Superior temporal gyrus (tissue), 1 donor: Measurements from ENCODE around the gene CENPB.
"Not testable (repeated sequence)": the region's sequence is repeated elsewhere in the genome, so short reads cannot be mapped to it uniquely, and the experiment has no call there.

Source experiments
- DNase-seq: peaks from one replicate; pipeline ENCODE4 v3.0.0-alpha.2; 2016; ENCODE audit errors: extremely low spot score

Gene CENPB

GRCh38 chr20:3786665-3787323 lies at the start of gene CENPB:
Gene CENPB, minus strand, starts transcription at chr20:3786740. Its CDS starts 257 bp downstream, at chr20:3786483.
- DNase-seq, result peak; percentile 84

- DNase-seq, result no peak
Observed at GRCh38 chr20:3836132-3836531, 49.6 kb upstream of the CENPB start.

- DNase-seq, result not testable (repeated sequence)
Observed at GRCh38 chr20:3829891-3830290, 43.4 kb upstream of the CENPB start.

- DNase-seq, result no peak
Observed at GRCh38 chr20:3828798-3829197, 42.3 kb upstream of the CENPB start.

- no peak for DNase-seq
Observed at GRCh38 chr20:3826420-3826819, 39.9 kb upstream of the CENPB start.

GRCh38 chr20:3825526-3825925 lies 39.0 kb upstream of the CENPB start:
- no peak for DNase-seq

- DNase-seq, result no peak
Observed at GRCh38 chr20:3823881-3824280, 37.3 kb upstream of the CENPB start.

- no peak for DNase-seq
Observed at GRCh38 chr20:3821996-3822395, 35.5 kb upstream of the CENPB start.

GRCh38 chr20:3820901-3821727 lies 34.6 kb upstream of the CENPB start:
- no peak for DNase-seq

- DNase-seq, result peak; percentile 98
Observed at GRCh38 chr20:3820048-3820900, 33.7 kb upstream of the CENPB start, which contains the start of gene AP5S1. Gene AP5S1, plus strand, starts transcription at chr20:3820547. Its CDS starts 1,571 bp downstream, at chr20:3822118.

GRCh38 chr20:3819411-3820047 lies 33.0 kb upstream of the CENPB start:
- no peak for DNase-seq

- DNase-seq, result peak; percentile 64
Observed at GRCh38 chr20:3818155-3819151, 31.9 kb upstream of the CENPB start.

- no peak for DNase-seq
Observed at GRCh38 chr20:3815703-3816315, 29.3 kb upstream of the CENPB start.

GRCh38 chr20:3814928-3815495 lies 28.5 kb upstream of the CENPB start:
- no peak for DNase-seq

GRCh38 chr20:3813848-3814581 lies 27.5 kb upstream of the CENPB start:
- peak; percentile 4 for DNase-seq

GRCh38 chr20:3812975-3813847 lies 26.7 kb upstream of the CENPB start:
- DNase-seq, result peak; percentile 25

- DNase-seq, result no peak
Observed at GRCh38 chr20:3812259-3812681, 25.7 kb upstream of the CENPB start.
